ENCODE data around the gene VAMP5.
"Not testable (repeated sequence)": the region's sequence is repeated elsewhere in the genome, so short reads cannot be mapped to it uniquely, and the experiment has no call there.

The VAMP5 gene

DNA sequence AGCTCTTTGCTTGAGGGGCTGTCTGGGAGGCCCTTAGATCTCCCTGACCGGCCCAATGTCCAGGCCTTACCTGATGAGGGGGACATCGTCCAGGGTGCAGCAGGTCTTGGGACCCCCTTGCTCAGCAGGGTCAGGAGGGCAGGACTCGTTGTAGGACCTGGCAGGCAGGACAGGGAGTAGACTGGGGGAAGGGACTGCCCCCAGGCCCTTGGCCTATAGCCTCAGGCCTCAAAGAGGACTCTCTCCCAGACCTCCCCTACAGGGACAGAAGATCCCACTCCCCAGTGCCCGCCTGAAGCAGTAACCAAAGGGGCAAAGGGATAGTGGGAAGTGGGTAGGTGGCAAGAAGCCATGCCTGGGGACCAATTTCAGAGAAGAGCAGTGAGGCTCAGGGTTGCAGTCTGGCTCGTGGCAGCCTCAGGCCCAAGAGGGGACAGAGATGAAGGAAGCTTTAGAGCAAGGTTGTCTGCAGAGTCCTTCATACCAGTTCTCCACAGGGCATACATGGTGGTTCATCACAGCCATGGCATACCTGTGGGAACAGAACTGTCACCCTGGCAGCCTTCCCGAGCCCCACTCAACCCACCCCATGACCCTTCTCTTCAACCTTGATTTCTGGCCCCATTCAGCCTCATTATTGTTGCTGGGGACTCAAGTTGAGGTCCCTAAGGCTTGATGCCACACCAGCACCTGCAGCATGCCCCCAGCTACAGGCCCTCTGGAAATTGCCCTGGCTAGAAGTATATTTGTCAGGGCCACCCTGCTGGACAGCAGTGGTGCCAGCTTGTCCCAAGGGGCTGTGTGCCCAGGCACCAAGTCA lies 16.9 kb downstream of the VAMP5 start:
- H3K4me3 ChIP-seq (ENCODE audit: low read depth, low read length), result no peak overlapping the region

DNA sequence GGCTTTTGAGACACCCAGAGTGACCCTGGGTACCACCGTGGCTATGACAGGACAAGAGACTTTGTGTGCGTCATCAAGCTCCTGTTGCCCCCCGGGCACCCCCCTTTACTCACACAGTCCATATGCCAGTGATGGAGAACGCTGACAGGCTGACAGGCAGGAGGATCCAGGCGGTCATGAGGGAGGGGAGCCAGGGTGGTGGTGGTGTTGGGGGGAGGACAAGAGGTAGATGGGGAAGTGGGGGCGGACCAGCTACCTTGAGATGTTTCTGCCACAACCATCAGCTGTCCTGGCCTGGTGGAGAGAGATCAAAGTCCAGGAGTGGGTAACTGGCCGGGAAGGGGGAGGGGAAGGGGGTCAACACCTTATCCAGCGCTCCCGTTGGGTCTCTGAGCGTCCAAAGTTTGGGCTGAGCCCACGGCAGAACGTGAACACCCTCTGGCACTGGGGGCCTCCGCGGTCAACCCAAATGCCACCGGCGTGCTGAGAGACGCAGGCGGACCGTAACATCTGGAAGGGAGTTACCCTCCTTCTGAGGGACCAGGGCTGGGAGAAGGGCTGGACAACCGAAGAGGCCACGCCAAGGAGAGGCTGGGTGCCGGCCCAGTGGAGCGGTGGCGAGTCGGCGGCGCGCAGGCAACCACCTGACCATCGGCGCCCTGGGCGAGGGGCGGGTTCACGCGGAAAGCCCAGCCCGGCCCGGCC lies 17.7 kb downstream of the VAMP5 start:
- H3K4me3 ChIP-seq (ENCODE audit: low read depth, low read length), result peak overlapping the region; percentile 91

DNA sequence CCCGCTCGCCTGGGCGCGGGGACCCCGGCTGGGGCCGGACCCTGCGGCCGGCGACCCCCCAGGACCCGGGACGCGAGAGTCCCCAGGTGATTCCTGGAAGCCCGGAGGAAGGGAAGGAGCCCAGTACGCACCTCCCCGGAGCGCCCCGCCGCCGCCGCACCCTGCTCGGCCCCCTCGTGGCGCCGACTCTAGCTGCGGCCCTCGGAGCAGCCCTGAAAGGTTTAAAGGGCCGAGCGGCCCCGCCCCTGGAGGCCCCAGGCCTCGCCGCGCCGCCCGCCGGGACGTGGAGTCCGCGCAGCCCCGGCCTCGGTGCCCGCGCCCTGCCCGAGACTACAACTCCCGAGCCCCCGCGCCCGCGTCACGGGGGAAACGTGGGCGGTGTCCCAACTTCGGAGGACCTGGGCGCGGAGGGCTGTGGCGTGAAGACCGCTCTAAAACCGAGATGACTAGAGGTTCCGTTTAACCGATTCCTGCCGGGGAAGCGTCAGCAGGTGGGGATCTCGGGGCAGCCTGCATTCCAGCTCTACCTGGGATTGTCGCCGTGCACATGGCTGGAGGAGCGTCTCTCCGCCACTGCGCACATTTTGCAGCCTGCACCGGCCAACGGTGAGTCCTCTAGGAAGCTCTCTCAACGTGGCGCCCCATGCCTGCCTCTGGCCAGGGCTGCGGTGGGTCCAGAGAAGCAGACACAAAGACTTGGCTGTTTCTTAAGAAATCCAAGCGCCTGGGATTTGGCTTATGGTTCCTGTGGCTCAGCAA lies 18.4 kb downstream of the VAMP5 start, which contains the start of gene TMEM150A:
Gene TMEM150A, minus strand, starts transcription at position 223 of the 759 bp plus-strand sequence. CDS start 750 bp downstream, outside the sequence.
- H3K4me3 ChIP-seq (ENCODE audit: low read depth, low read length), result peak within 1 kb of the TSS; percentile 91

DNA sequence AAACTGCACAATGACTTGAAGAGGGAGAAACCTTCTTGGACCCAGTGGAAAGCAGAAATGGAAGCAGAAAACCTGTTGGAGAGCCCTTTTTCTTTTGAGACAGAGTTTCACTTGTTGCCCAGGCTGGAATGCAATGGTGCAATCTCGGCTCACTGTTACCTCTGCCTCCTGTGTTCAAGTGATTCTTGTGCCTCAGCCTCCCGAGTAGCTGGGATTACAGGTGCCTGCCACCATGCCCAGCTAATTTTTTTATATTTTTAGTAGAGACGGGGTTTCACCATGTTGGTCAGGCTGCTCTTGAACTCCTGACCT lies 19.9 kb downstream of the VAMP5 start:
- H3K4me3 ChIP-seq (ENCODE audit: low read depth, low read length), result not testable (repeated sequence)

DNA sequence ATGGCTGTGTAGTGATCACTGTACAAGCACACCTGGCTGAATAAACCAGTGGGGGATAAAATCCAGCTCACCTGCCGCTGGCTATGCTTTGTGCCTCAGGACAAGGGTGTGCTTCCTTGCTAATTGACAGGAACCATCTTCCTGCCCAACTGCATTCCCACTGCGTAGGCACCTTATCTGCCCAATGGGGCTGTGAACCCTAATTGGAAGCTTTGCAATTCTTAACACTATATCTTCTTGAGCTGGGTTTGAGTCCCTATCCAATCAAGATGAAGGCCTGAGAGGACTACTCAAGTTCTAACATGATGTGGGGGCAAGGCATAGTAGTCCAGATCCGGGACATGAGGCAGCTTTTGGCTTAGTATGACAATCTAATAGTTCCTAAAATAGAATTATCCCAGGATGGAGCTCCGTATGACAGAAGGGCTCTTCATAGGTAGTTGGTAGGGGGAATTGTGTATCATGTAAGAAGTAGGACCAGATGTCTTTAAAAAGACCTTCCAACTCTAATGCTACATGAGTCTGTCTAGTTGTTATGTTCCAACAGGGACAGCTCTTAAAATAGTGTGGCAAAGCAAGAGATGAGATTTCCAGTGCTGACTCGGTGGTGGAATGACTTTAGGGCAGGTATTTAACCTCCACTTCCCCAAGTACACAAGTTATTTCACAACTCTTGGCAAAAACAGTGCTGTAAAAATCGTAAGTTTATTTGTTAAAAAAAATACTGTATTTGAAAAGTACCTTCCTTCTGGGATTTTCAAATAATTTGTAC lies 20.5 kb downstream of the VAMP5 start:
- H3K4me3 ChIP-seq (ENCODE audit: low read depth, low read length), result no peak overlapping the region

DNA sequence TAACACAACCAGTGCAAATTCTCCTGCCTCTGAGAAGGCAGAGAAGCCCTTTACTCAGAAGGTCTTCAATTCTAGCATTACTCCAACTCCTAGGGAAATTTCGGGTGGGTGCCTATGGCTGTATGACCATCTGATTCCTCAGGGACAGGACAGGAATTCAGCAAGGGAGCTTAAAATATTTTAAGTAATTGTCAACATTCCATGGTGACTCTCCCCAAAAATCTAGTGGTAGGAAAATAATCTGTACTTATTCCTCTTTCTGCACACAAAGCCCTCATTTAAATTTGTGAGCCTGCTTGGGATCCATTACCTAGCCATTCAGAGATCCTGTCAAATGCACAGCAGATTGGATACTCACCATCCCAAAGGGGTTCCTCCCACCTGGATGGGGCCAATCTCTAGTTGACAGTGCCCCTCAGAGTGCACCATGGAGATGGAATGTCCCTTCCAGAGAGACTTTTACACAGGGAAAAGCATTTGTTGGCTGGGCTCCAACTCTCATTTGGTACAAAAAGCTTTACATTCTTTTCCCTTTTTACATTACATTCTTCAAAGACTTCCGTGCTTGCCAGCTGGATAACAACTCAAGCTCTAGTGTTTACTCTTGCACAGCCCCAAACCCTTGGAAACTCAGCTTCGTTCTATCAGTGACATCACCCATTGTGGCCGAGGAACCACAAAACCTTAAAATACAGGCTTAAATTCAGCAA lies 21.3 kb downstream of the VAMP5 start:
- no peak overlapping the region for H3K4me3 ChIP-seq (ENCODE audit: low read depth, low read length)

DNA sequence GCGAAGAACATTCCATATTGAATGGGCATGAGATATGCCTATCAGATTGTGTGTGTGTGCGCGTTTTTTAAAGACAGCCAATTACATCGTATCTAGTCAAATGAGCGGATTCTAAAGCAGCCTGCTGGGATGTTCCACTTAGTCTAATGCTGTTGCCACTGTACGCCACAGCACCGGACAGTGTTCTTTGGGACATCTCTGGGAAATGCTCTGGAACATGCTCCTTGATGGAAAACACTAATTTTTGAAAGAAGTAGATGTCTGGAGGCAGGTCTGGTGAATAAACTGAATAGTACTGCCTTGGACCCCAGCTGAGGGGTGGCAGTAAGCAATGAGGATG lies 21.9 kb downstream of the VAMP5 start:
- H3K4me3 ChIP-seq (ENCODE audit: low read depth, low read length), result no peak overlapping the region

DNA sequence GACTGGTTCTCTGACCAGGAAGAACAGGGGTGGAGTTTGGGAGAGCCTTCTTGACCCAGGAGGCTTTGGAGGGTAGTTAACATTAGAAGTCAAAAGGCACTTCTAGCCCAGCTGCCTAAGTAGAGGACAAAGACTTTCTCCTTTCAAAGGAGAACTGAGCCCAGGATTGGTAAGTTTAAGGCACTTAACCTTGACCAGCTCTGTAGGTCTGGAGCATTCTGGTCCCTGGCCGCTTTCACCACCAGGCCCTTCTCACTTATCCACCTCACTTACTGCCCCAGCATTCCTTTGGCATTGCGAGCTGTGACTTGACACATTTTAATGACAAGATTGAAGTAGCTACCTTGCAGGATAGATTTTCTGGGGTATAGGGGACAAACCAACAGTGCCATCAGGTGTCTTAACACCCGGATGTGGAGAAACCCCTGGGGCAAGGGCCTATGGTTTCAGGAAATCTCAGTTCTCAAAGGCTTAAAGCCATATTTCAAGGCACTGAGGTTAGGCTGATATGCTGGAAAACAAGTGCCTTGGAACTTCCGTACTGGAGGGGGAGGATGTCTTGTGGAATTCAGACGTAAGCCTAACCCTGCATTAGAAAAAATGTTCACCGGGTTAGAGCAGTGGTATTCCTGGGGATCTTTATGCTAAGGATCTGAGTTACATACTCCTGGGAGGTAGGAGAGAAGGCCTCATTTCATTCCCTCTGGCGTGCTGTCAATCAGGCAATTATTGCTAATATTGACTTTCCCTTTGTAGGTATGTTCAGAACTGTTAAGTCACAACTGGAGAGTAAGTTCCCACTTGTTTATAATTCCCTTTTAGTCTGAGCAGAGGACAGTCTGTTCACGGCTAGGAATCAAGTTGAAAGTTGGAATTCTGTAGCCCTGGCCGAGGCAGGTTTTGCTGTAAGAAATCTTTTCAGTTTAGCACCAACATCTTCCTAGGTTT lies 23.3 kb downstream of the VAMP5 start:
- H3K4me3 ChIP-seq (ENCODE audit: low read depth, low read length), result no peak overlapping the region

DNA sequence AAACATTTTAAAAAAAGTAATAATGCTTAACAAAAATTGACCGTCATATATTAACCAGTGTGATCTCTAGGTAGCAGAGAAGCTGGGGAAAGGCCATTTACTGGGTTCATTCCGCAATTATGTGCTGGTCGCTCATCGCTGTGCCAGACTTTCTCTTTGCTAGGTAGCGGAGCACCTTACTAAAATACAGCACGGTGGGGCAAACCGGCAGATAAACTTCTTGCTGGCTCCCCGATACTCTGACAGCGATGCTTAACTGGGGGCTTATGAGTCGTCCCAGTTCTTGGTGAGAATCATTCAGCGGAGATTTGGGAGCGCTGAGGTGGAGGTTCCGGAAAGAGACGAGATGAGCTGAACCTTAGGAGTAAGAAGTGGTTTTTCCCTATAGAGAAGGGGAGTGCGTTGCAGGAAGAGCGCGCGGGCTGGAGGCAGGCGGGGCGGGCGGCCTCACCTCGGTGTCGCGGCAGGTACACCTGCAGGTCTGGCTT lies 27.0 kb downstream of the VAMP5 start:
- peak overlapping the region; percentile 90 for H3K4me3 ChIP-seq (ENCODE audit: low read depth, low read length)

DNA sequence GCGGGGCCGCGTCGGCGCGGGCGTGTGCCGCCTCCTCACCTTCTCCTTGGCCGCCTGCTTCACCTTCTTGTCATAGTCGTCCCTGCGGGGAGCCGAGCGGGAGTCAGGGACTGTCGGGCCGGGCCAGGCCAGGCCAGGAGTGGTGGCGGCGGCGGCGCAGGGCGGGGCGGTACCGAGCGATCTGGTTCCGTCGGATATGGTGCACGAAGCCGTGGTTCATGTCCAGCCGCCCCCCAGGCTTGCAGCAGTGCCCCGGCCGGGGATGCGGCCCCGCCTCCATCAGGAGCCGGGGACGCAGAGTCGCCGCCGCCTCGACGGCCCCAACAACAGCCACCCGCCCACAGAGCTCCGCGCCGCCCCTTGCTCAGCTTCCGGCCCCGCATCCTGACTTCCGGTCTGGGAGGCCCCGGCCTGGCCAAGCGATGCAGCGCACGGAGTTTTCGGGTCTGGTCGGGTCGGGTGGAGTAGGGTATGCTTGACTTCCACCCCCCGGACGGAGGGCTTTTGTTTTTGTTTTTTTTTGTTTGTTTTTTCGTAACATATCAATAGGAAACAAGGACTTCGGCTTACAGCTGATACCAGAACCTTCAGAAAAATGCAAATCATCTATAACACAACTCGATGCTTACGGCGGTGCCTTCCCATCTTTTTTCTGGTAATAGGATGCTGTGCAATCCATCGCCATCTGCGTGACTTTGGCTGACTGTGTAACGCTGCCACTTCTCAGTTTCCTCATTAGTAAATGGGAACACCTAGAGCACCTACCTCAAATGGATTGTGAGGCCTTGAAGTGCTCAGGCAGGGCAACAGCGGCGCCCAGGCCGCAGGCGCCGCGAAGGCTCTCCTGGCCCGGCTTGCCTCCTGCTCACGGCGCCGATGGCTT lies 27.7 kb downstream of the VAMP5 start, which contains the start of gene C2orf68:
Gene C2orf68, minus strand, starts transcription at position 362 of the 883 bp plus-strand sequence. Its CDS starts 82 bp downstream, at position 280.
- peak within 1 kb of the TSS; percentile 90 for H3K4me3 ChIP-seq (ENCODE audit: low read depth, low read length)

DNA sequence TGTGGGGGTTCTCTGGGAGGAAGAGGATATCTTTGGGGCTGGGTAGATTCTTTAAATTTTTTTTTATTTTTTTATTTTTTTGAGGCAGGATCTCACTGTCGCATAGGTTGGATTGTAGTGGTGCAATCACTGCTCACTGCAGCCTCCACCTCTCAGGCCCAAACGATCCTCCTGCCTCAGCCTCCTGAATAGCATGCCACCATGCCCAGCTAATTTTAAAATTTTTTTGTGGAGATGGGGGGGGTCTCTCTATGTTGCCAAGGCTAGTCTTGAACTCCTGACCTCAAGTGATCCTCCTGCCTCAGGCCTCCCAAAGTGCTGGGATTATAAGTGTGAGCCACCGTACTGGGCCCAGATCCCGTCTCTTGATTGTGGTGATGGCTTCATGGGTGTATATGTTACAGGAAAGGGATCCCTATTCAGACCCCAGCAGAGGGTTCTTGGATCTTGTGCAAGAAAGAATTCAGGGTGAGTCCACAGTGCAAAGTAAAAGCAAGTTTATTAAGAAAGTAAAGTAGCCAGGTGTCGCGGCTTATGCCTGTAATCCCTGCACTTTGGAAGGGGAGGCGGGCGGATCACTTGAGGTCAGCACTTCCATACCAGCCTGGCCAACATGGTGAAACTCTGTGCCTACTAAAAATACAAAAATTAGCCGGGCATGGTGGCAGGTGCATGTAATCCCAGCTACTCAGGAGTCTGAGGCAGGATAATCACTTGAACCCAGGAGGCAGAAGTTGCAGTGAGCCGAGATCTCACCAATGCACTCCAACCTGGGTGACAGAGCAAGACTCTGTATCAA lies 29.7 kb downstream of the VAMP5 start:
- no peak overlapping the region for H3K4me3 ChIP-seq (ENCODE audit: low read depth, low read length)

DNA sequence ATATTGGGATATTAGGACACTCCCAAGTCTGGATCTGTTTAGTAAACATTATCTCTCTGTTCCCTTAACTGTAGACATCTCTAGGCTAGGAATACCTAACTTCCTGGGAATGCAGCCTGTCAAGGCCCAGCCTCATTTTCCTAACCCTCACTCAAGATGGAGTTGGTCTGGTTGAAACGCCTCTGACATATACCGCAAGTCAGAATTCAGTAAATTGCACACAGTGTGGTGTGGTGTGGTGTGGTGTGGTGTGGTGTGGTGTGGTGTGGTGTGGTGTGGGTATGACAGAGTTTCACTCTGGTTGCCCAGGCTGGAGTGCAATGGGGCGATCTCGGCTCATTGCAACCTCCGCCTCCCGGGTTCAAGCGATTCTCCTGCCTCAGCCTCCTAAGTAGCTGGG lies 30.5 kb downstream of the VAMP5 start:
- H3K4me3 ChIP-seq (ENCODE audit: low read depth, low read length), result not testable (repeated sequence)

DNA sequence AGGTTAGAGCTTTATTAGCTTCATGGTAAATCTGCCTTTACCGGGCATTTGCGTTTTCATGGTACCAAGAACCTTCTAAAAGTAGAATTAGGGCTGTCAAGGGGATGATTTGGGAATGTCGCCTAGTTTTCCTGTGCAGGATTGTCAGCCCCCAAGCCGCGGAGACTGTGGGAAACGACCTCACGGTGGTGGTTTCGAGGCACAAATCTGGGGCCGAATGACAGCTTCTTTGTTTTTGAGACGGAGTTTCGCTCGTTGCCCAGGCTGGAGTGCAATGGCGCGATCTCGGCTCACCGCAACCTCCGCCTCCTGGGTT lies 31.1 kb downstream of the VAMP5 start:
- H3K4me3 ChIP-seq (ENCODE audit: low read depth, low read length), result no peak overlapping the region

DNA sequence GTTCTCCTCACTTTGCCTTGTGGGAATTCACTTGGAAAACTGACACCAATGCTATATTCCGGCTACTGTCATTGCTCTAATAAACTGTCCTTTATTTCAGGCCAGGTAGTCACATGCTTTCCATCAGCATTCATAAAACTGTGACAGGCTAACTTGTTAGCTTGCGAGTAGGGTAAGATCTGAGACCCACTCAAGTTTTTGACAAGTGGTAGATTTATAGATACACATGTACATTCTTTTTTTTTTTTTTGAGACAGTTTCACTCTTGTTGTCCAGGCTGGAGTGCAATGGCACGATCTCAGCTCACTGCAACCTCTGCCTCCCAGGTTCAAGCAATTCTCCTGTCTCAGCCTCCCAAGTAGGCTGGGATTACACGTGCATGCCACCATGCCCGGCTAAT lies 33.5 kb downstream of the VAMP5 start:
- not testable (repeated sequence) for H3K4me3 ChIP-seq (ENCODE audit: low read depth, low read length)

DNA sequence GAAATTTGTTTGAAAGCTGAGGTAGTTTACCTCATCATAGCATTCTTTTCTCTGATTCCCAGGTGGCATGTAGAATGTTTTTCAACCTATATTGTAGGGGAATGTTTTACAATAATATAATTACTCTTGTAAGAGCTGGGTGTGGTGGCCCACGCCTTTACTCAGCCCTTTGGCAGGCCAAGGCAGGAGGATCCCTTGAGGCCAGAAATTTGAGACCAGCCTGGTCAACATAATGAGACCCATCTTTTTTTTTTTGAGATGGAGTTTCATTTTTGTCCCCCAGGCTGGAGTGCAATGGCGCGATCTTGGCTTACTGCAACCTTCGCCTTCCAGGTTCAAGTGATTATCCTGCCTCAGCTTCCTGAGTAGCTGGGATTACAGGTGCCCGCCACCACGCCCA lies 35.4 kb downstream of the VAMP5 start:
- H3K4me3 ChIP-seq (ENCODE audit: low read depth, low read length), result no peak overlapping the region

DNA sequence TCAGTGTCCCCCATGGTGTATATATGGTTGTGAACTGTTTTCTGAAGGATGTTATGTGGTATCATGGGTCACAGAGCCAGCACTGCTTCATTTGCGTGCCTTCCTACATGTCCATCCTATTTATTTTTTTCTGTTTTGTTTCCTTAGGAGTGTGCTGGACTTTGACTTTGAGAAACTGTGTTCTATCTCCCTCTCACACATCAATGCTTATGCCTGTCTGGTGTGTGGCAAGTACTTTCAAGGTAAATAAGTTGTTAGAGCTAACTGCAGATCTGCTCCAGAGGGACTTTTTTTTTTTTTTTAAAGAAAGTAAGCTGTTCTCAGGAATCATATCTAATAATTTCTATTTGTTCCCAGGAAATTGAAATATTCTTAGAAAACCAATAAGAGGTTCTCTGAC lies 37.1 kb downstream of the VAMP5 start:
- no peak overlapping the region for H3K4me3 ChIP-seq (ENCODE audit: low read depth, low read length)

DNA sequence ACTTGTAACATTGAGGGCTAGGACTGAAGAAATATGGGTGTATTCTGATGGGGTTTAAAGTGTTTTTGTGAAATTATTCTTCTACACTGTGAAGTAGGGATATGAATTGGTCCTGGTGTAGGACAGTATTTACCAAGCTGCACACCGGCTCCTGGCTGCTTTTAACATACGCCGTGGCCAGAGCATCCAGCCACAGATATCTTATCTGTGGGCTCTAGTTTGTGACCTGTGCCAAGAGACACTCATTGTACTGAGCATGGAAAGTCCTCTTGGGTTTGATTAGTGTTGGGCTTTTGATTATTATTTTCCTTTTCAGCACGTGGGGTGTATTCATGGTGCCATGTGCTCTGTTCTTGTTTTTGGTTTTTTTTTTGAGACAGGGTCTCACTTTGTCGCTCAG lies 39.8 kb downstream of the VAMP5 start:
- no peak overlapping the region for H3K4me3 ChIP-seq (ENCODE audit: low read depth, low read length)
